HG03025 (cell line): ENCODE results near the gene TAF4.
"Not testable (repeated sequence)": the region's sequence is repeated elsewhere in the genome, so short reads cannot be mapped to it uniquely, and the experiment has no call there.

Experiments
- ATAC-seq: cut with Tn5 transposase; IDR thresholded peaks from one replicate; pipeline ENCODE4 v1.9.1; 2021; ENCODE audit warnings: mild to moderate bottlenecking, moderate library complexity; ENCODE audit not compliant: unreplicated experiment, low FRiP score

TAF4 gene

DNA sequence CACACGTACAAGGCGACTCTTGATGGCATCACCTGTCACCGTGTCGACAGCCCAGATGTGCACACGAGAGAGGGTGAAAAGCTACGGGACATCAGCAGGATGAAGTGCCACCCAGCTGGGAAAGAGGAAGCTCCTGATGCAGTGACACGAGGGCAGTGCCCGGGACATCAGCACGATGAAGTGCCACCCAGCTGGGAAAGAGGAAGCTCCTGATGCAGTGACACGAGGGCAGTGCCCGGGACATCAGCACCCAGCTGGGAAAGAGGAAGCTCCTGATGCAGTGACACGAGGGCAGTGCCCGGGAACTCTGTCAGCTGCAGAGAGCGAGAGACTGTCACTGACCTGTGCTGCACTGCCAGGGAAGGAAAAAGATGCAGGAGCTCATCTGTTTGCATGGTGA lies 81.2 kb downstream of the TAF4 start:
- not testable (repeated sequence) for ATAC-seq

GRCh38 chr20:61983965-61984364 lies 81.7 kb downstream of the TAF4 start:
- ATAC-seq: no peak

DNA sequence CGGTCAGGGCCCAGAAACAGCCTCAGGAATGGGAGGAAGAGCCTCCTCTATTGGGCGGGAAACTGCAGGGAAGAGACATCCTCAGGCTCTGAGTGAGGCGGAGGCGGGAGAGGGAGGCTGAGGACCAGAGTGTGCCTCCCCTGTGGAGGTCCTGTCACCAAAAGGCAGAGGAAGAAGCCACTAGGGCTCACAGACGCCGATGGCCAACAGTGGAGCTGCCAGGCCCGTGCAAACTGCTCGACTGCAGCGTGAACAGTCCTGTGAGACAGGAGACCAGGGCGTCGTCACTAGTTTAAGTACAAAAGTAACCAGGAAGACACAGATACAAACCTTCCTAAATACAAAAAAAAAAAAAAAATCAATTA lies 82.7 kb downstream of the TAF4 start:
- no peak for ATAC-seq

DNA sequence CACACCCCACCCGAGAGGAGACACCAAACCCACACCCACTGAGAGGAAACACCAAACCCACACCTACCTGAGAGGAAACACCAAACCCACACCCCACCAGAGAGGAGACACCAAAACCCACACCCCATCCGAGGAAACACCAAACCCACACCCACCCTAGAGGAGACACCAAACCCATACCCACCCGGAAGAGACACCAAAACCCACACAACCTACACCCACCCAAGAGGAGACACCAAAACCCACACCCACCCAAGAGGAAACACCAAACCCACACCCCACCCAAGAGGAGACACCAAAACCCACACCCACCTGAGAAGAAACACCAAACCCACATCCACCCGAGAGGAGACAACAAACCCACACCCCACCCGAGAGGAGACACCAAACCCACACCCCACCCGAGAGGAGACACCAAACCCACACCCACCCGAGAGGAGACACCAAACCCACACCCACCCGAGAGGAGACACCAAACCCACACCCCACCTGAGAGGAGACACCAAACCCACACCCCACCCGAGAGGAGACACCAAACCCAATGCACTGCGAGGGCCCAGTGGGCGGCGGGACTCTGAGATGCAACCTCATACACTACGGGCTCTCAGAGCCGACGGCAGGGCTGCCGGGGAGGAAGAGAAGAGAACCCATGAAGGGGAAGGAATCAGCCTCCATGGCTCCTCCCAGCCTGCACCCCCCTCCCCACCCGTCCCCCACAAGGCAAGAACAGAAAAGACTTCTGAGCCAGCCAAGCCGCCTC lies 83.3 kb downstream of the TAF4 start:
- ATAC-seq: no peak

GRCh38 chr20:61981691-61982090 lies 84.0 kb downstream of the TAF4 start:
- ATAC-seq: not testable (repeated sequence)

- no peak for ATAC-seq
These were observed 84.8 kb downstream of the TAF4 start for GRCh38 chr20:61980647-61981583.

DNA sequence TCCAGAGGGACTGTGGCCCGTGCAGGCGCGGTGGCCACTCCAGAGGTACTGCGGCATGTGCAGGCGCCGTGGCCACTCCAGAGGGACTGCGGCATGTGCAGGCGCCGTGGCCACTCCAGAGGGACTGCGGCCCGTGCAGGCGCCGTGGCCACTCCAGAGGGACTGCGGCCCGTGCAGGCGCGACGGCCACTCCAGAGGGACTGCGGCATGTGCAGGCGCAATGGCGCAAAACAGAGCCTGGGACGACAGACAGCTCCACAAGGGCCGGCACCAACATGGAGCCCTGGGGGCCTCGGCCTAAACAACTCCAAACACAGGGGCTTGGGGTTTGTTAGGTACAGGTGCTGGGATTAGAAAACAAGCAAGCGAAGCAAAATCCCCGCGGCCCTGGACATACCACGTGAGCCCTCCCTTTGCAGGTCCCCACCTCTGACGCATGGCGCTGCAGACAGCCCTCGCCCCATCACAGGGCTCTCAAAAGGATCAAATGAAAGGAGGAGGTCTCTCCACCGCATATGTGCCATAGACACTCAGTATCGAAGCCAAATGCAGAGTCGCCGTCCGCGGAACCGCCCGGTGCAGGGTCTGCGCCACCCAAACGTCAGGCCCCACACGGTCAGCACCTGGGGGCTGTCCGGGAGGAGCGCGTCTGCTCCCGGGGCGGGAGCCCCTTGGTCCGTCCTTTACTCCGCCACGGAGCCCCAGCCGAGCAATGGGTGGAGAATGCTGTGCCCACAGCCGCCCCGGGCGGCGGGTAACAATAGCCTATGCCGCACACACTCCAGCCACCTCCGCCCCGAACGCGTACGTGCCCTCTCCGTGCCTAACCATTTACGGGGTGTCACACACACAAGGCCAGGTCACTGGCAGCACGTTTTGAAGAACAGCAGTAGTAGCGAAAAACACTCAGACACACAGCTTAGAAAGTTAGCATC lies 85.7 kb downstream of the TAF4 start:
- ATAC-seq: no peak

GRCh38 chr20:61979090-61979489 lies 86.6 kb downstream of the TAF4 start:
- no peak for ATAC-seq

DNA sequence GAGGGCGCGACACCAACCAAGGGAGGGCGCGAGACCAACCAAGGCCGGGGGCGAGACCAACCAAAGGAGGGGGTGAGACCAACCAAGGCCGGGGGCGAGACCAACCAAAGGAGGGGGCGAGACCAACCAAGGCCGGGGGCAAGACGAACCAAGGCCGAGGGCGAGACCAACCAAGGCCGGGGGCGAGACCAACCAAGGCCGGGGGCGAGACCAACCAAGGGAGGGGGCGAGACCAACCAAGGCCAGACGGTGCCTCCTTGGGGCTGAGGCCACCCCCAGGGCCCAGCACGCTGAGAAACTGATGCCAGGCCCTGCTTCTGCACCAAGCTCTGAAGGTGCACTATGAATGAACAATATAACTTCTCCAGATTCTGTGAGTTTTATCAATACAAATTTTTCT lies 87.2 kb downstream of the TAF4 start:
- ATAC-seq: no peak

GRCh38 chr20:61977419-61977786 lies 88.3 kb downstream of the TAF4 start:
- ATAC-seq: no peak

GRCh38 chr20:61976644-61977418 lies 88.8 kb downstream of the TAF4 start:
- no peak for ATAC-seq

GRCh38 chr20:61976263-61976643 lies 89.4 kb downstream of the TAF4 start:
- ATAC-seq: no peak

GRCh38 chr20:61975407-61976129 lies 90.1 kb downstream of the TAF4 start:
- ATAC-seq: no peak

DNA sequence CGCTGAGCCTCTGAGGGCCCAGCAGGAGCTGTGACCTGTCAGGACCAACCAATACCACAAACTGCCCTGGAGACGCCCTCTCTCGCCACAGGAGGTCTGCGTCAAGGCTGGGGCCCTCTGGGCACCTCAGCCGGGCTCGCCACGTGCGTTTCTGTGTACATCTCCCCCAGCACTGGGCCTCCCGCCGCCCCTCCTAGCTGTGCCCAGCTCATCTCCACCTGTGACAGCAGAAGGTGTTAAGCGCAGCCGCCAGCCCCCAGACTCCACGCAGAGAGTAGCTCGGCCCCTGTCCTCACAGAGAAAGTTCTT lies 91.4 kb downstream of the TAF4 start:
- ATAC-seq: no peak

- no peak for ATAC-seq
These were observed 91.9 kb downstream of the TAF4 start for GRCh38 chr20:61973515-61974356.

DNA sequence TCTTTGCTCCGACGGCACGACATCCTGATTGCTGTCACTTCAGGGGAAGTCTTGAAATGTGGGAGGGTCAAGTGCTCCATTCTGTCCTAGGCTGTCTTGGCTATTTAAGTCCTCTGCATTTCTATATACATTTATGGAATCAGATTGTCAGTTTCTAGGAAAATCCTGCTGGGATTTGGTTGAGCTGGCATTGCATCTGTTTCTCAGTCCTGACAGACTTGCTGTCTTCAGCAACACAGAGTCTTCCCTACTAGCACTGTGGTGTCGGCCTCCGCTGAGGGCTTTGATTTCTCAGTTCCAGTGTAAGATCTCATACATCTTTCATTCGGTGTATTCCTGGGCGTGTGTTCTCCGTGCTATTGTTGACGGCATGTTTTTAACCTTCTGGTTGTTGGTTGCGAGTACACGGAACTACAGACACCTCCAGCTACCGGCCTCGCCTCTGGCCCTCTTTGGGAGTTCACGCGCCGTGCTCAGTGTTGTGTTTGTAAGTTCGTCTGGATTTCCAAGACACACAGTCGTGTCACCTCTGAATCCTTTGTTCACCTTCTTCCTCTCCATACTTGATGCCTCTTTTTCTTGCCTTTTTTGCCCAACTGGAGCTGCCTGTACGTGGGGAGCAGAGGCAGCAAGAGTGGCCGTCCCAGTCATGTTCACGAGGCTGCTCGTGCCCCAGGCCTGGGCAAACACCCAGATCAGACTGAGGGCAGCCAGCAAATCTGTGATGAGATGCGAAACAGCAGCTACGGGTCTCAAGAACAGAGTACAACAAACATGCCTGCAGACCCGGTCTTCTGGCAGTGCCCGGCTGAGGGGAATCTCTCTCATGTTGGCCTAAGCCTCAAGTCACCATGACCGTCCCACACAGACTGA lies 92.8 kb downstream of the TAF4 start:
- no peak for ATAC-seq

DNA sequence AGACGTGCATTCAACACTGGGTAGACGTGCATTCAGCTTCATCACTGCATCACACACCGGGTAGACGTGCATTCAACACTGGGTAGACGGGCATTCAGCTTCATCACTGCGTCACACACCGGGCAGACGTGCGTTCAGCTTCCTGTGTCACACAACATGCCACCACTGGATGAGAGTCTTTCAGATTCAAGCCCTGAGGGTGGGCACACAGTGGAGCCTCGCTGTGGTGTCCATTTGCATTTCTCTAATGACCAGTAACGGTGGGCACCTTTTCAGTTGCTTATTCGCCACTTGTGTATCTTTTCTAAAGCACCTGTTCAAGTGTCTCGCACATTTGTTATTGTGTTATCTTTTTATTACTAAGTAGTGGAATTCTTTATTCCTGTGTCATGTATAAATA lies 94.1 kb downstream of the TAF4 start:
- not testable (repeated sequence) for ATAC-seq

GRCh38 chr20:61970357-61970756 lies 95.3 kb downstream of the TAF4 start:
- no peak for ATAC-seq
